WTC11 (cell line): Measurements from ENCODE around the gene EFNA5. TPM values are rescaled to one million over a fixed set of nuclear protein-coding genes. Genes with fewer than 3 reads are reported as not detected.

Source experiments
- ATAC-seq: fragments of 200-7000 bp; cut with Tn5 transposase; 2 replicates; pipeline ENCODE4 v1.10.0; 2021; ENCODE audit warnings: mild to moderate bottlenecking, moderate library complexity
- CTCF ChIA-PET: fragments of 300-600 bp; sonication (Branson Sonifier 250); formaldehyde crosslinking; loops from one replicate; lab custom pipeline; 2021; ENCODE audit warnings: antibody characterized with exemption; lab: Charles Lee
- POLR2A ChIA-PET: fragments of 350-600 bp; sonication (Branson Sonifier 250); formaldehyde crosslinking; loops from one replicate; lab custom pipeline; 2021; ENCODE audit warnings: antibody characterized with exemption; lab: Charles Lee
- DNase-seq: peaks from one replicate; pipeline ENCODE4 v3.0.0; 2021; ENCODE audit warnings: low spot score
- H3K27ac Mint-ChIP-seq: 2 replicates; pipeline ENCODE4 v1.8.0; 2021; ENCODE audit warnings: mixed read lengths
- H3K27me3 Mint-ChIP-seq: 2 replicates; pipeline ENCODE4 v1.8.0; 2021; ENCODE audit warnings: low read depth, mild to moderate bottlenecking, moderate library complexity, mixed read lengths
- H3K36me3 Mint-ChIP-seq: 2 replicates; pipeline ENCODE4 v1.8.0; 2021; ENCODE audit warnings: mixed read lengths
- H3K4me1 Mint-ChIP-seq: 2 replicates; pipeline ENCODE4 v1.8.0; 2022; ENCODE audit warnings: mixed read lengths
- H3K4me3 Mint-ChIP-seq: 2 replicates; pipeline ENCODE4 v1.8.0; 2021; ENCODE audit warnings: mild to moderate bottlenecking, moderate library complexity, mixed read lengths
- H3K9me3 Mint-ChIP-seq: 2 replicates; pipeline ENCODE4 v1.8.0; 2021; ENCODE audit warnings: mixed read lengths
- AFF4 ChIP-seq: sonication (generic); formaldehyde crosslinking; IDR thresholded peaks from 2 replicates; pipeline ENCODE4 v1.8.1; 2023; ENCODE audit warnings: mild to moderate bottlenecking, missing genetic modification reagents, borderline replicate concordance
- ARID4B ChIP-seq: sonication (generic); formaldehyde crosslinking; IDR thresholded peaks from 2 replicates; pipeline ENCODE4 v1.8.0; 2023; ENCODE audit warnings: missing genetic modification reagents, mild to moderate bottlenecking, borderline replicate concordance
- FOXJ3 ChIP-seq: sonication (generic); formaldehyde crosslinking; IDR thresholded peaks from 2 replicates; pipeline ENCODE4 v1.9.0; 2021; ENCODE audit warnings: missing genetic modification reagents, mild to moderate bottlenecking, borderline replicate concordance
- FOXP4 ChIP-seq: sonication (generic); formaldehyde crosslinking; IDR thresholded peaks from 2 replicates; pipeline ENCODE4 v1.8.0; 2022; ENCODE audit warnings: mild to moderate bottlenecking, missing genetic modification reagents
- GTF2I ChIP-seq: fragments of 250-450 bp; sonication (Bioruptor Pico); conservative IDR thresholded peaks from 2 replicates; pipeline ENCODE4 v1.4.0; 2021; ENCODE audit warnings: mild to moderate bottlenecking
- KAT7 ChIP-seq: sonication (generic); formaldehyde crosslinking; IDR thresholded peaks from 2 replicates; pipeline ENCODE4 v1.8.1; 2023; ENCODE audit warnings: missing genetic modification reagents, mild to moderate bottlenecking, borderline replicate concordance
- MXD4 ChIP-seq: fragments of 250-450 bp; sonication (Bioruptor Pico); IDR thresholded peaks from 2 replicates; pipeline ENCODE4 v1.8.0; 2021; ENCODE audit warnings: mild to moderate bottlenecking, moderate library complexity, borderline replicate concordance
- NFATC4 ChIP-seq: fragments of 250-450 bp; sonication (Bioruptor Pico); IDR thresholded peaks from 2 replicates; pipeline ENCODE4 v1.9.0; 2021; ENCODE audit warnings: mild to moderate bottlenecking
- TEAD4 ChIP-seq: sonication (generic); formaldehyde crosslinking; IDR thresholded peaks from 2 replicates; pipeline ENCODE4 v1.8.0; 2022; ENCODE audit warnings: mild to moderate bottlenecking, missing genetic modification reagents
- ZNF121 ChIP-seq: sonication (generic); formaldehyde crosslinking; IDR thresholded peaks from 2 replicates; pipeline ENCODE4 v1.8.0; 2023; ENCODE audit warnings: missing genetic modification reagents
- ZNF138 ChIP-seq: sonication (generic); formaldehyde crosslinking; conservative IDR thresholded peaks from 2 replicates; pipeline ENCODE4 v1.8.1; 2022; ENCODE audit warnings: mild to moderate bottlenecking, moderate library complexity, missing genetic modification reagents
- ZNF532 ChIP-seq: fragments of 250-450 bp; sonication (Bioruptor Pico); IDR thresholded peaks from 2 replicates; pipeline ENCODE4 v1.9.0; 2021; ENCODE audit warnings: mild to moderate bottlenecking, borderline replicate concordance
- total RNA-seq: library from RNA; stranded (reverse); gene quantifications from 3 replicates; pipeline ENCODE4 v1.2.3, GENCODE V29; 2021

Gene EFNA5
- total RNA-seq, 1 experiment from 2014 or later = 17.4 TPM

- Mint-ChIP-seq H3K36me3 (no peaks in the 10 kb centered on the region), H3K4me1 (peaks cover 53% of the 10 kb centered on the region), H3K4me3 (no peak overlapping the region), H3K27ac (no peak overlapping the region), H3K9me3 (no peaks in the 10 kb centered on the region), H3K27me3 (no peaks in the 10 kb centered on the region)
- DNase-seq (no peak), ATAC-seq (no peak)
- ChIA-PET POLR2A (interaction anchor here (0.5 kb wide), 1 partner anchor 45 kb away, joined by 5 read pairs; no protein-coding TSS in a partner anchor), CTCF (interaction anchor here (0.6 to 2.9 kb wide), 2 partner anchors 68 to 74 kb away, joined by 3 to 16 read pairs; no protein-coding TSS in a partner anchor)
- TF ChIP-seq ARID4B (CRISPR knock-in tag) = no peak
- TF ChIP-seq ZNF138 (CRISPR knock-in tag) = no peak
- no peak for TF ChIP-seq FOXJ3 (CRISPR knock-in tag)
- no peak for TF ChIP-seq TEAD4 (CRISPR knock-in tag)
- TF ChIP-seq ZNF532 (CRISPR knock-in tag) = no peak
- TF ChIP-seq FOXP4 (CRISPR knock-in tag) = no peak
- TF ChIP-seq GTF2I = no peak
- no peak for TF ChIP-seq NFATC4 (CRISPR knock-in tag)
- TF ChIP-seq AFF4 = no peak
- TF ChIP-seq ZNF121 (CRISPR knock-in tag) = no peak
- no peak for TF ChIP-seq MXD4
- no peak for TF ChIP-seq KAT7 (CRISPR knock-in tag)
These were observed 166.3 kb downstream of the EFNA5 start for GRCh38 chr5:107504424-107504823.
